DND-41 (cell line): ENCODE data around the gene FCHO2.

Experiments used
- ATAC-seq: fragments of 200-7000 bp; cut with Tn5 transposase; 3 replicates; pipeline ENCODE4 v1.9.1; 2021; ENCODE audit warnings: low read depth; ENCODE audit not compliant: insufficient read depth
- DNase-seq: peaks from one replicate; pipeline ENCODE4 v3.0.0-alpha.2; 2020
- H2AFZ ChIP-seq: 2 replicates; pipeline ENCODE4 v1.6.0; 2012; ENCODE audit warnings: low read depth, low read length
- H3K27ac ChIP-seq: 2 replicates; pipeline ENCODE4 v1.5.1; 2012; ENCODE audit warnings: low read length, inconsistent platforms
- H3K27me3 ChIP-seq: fragments of 200-600 bp; sonication (generic); 2 replicates; pipeline ENCODE4 v1.6.0; 2012; ENCODE audit warnings: low read length, mild to moderate bottlenecking, inconsistent platforms; ENCODE audit not compliant: insufficient read depth, poor library complexity
- H3K36me3 ChIP-seq: 2 replicates; pipeline ENCODE4 v1.5.1; 2012; ENCODE audit warnings: low read length, inconsistent platforms; ENCODE audit not compliant: insufficient read depth
- H3K4me1 ChIP-seq: 2 replicates; pipeline ENCODE4 v1.5.1; 2012; ENCODE audit warnings: mild to moderate bottlenecking, low read length; ENCODE audit not compliant: insufficient read depth
- H3K4me2 ChIP-seq: 2 replicates; pipeline ENCODE4 v1.6.0; 2012; ENCODE audit warnings: mild to moderate bottlenecking, moderate library complexity, low read length, inconsistent platforms; ENCODE audit not compliant: insufficient read depth
- H3K4me3 ChIP-seq, 2 experiments: fragments of 200-600 bp in 1 of 2; shearing (Covaris generic) in 1 of 2; 2 replicates each; pipeline ENCODE4 v1.5.1; 2012 to 2016; ENCODE audit warnings: inconsistent platforms in 2 of 2, low read length in 2 of 2, mild to moderate bottlenecking in 2 of 2, low read depth in 1 of 2, moderate library complexity in 1 of 2
- H3K79me2 ChIP-seq: 2 replicates; pipeline ENCODE4 v1.6.0; 2012; ENCODE audit warnings: low read length, inconsistent platforms; ENCODE audit not compliant: insufficient read depth
- H3K9ac ChIP-seq: 2 replicates; pipeline ENCODE4 v1.6.0; 2012; ENCODE audit warnings: low read depth, mild to moderate bottlenecking, inconsistent platforms, low read length, moderate library complexity
- H3K9me3 ChIP-seq: 2 replicates; pipeline ENCODE4 v1.5.1; 2012; ENCODE audit warnings: low read length, moderate library complexity, mild to moderate bottlenecking, inconsistent platforms; ENCODE audit not compliant: insufficient read depth, severe bottlenecking
- H4K20me1 ChIP-seq: 2 replicates; pipeline ENCODE4 v1.6.0; 2012; ENCODE audit warnings: low read length; ENCODE audit not compliant: insufficient read depth
- CTCF ChIP-seq: IDR thresholded peaks from 2 replicates; pipeline ENCODE4 v1.5.1; 2012; ENCODE audit warnings: borderline replicate concordance, low read length, moderate library complexity, mild to moderate bottlenecking; ENCODE audit not compliant: poor library complexity, severe bottlenecking; ENCODE audit errors: extremely low read depth
- EZH2 ChIP-seq: IDR thresholded peaks from 3 replicates; pipeline ENCODE4 v1.6.1; 2012; ENCODE audit warnings: borderline replicate concordance, low read depth, mild to moderate bottlenecking, moderate library complexity, low read length, inconsistent platforms; ENCODE audit not compliant: severe bottlenecking

The FCHO2 gene

DNA sequence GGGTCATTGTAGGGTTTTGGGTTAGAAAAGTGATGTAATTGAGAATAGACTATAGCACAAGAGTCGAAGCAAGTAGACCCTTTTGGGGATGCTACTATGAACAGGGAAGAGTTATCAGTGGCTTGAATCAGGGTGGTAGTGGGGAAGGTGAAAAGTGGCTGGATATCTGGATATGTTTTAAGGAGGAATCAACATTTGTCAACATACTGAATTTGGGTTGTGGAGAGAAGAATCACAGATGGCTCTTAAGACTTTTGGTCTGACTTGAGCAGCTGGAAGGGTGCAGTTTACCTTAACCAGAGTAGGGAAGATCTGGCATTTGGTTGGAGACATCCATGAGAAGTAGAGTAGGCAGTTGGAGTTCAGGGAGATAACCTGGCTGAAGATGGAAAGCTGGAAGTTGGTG is 38.5 kb upstream of the FCHO2 start:
- H3K27me3 ChIP-seq = no peaks in the 10 kb centered on the region
- no peaks in the 10 kb centered on the region for H3K4me1 ChIP-seq
- ATAC-seq (no peak), DNase-seq (no peak)
- no peaks in the 10 kb centered on the region for H3K36me3 ChIP-seq
- no peak overlapping the region for H3K4me2 ChIP-seq
- H3K9ac ChIP-seq = no peak overlapping the region
- no peaks in the 10 kb centered on the region for H3K79me2 ChIP-seq
- H3K4me3 ChIP-seq = no peak overlapping the region
- no peak overlapping the region for H3K27ac ChIP-seq
- H4K20me1 ChIP-seq = no peaks in the 10 kb centered on the region
- TF ChIP-seq CTCF (no peak), EZH2 (no peak)
- H2AFZ ChIP-seq = no peak overlapping the region
- no peaks in the 10 kb centered on the region for H3K9me3 ChIP-seq

- H3K9me3 ChIP-seq = no peaks in the 10 kb centered on the region
- no peak overlapping the region for H3K9ac ChIP-seq
- no peak for DNase-seq
These were observed 34.9 kb upstream of the FCHO2 start for GRCh38 chr5:72920690-72921502.

GRCh38 chr5:72921886-72922285 is 34.0 kb upstream of the FCHO2 start:
- no peak for TF ChIP-seq EZH2
- TF ChIP-seq CTCF = no peak
- Histone ChIP-seq H3K27ac (no peak overlapping the region), H3K9me3 (no peaks in the 10 kb centered on the region), H3K4me2 (no peak overlapping the region), H3K4me3 (no peak overlapping the region), H2AFZ (no peak overlapping the region), H3K36me3 (no peaks in the 10 kb centered on the region), H3K27me3 (no peaks in the 10 kb centered on the region), H4K20me1 (no peaks in the 10 kb centered on the region), H3K9ac (no peak overlapping the region), H3K4me1 (no peaks in the 10 kb centered on the region), H3K79me2 (no peaks in the 10 kb centered on the region)
- no peak for ATAC-seq
- DNase-seq = no peak

More at GRCh38 chr5:72920690-72921502, 34.9 kb upstream of the FCHO2 start:
- Histone ChIP-seq H3K4me2 (no peak overlapping the region), H2AFZ (no peak overlapping the region), H3K27me3 (no peaks in the 10 kb centered on the region), H3K36me3 (no peaks in the 10 kb centered on the region), H3K79me2 (no peaks in the 10 kb centered on the region), H4K20me1 (no peaks in the 10 kb centered on the region), H3K4me3 (no peak overlapping the region), H3K27ac (no peak overlapping the region), H3K4me1 (no peaks in the 10 kb centered on the region)
- peak; percentile 52 for TF ChIP-seq CTCF
- TF ChIP-seq EZH2 = no peak
- ATAC-seq = peak; percentile 53; the same call in 1 of the 3 replicates
